MG63 (cell line): ENCODE results near the gene CACNA2D3. TPM values are rescaled to one million over a fixed set of nuclear protein-coding genes. Genes with fewer than 3 reads are reported as not detected.

ENCODE experiments used
- DNase-seq: peaks from one replicate; pipeline ENCODE4 v3.0.0-alpha.2; 2020
- H3K27me3 ChIP-seq: fragments of 250-450 bp; sonication (Bioruptor Pico); 2 replicates; pipeline ENCODE4 v1.5.1; 2020; ENCODE audit warnings: mild to moderate bottlenecking, moderate library complexity
- H3K36me3 ChIP-seq: fragments of 250-450 bp; sonication (Bioruptor Pico); 2 replicates; pipeline ENCODE4 v1.5.1; 2020; ENCODE audit warnings: mild to moderate bottlenecking, moderate library complexity
- H3K4me3 ChIP-seq: fragments of 250-450 bp; sonication (Bioruptor Pico); 2 replicates; pipeline ENCODE4 v1.5.1; 2020; ENCODE audit warnings: mild to moderate bottlenecking, moderate library complexity
- H3K9me3 ChIP-seq: fragments of 250-450 bp; sonication (Bioruptor Pico); 2 replicates; pipeline ENCODE4 v1.5.1; 2020; ENCODE audit warnings: mild to moderate bottlenecking, moderate library complexity
- total RNA-seq: library from RNA; depleted of rRNA; stranded (reverse); fragments of >200 nt; shearing (Covaris generic); gene quantifications from 2 replicates; pipeline ENCODE4 v1.2.3, GENCODE V29; 2014; ENCODE audit warnings: low replicate concordance

Gene CACNA2D3
- total RNA-seq, 1 experiment from 2014 or later = 2.0 TPM

- no peak overlapping the region; the same call in 1 of the 2 replicates for H3K4me3 ChIP-seq
- H3K36me3 ChIP-seq = no peaks in the 10 kb centered on the region
- DNase-seq = no peak
- peaks cover 7% of the 10 kb centered on the region for H3K27me3 ChIP-seq
- no peaks in the 10 kb centered on the region for H3K9me3 ChIP-seq
Measured at GRCh38 chr3:54123003-54123775, 837 bp downstream of the CACNA2D3 start.

- no peak for DNase-seq
- H3K27me3 ChIP-seq = peaks cover 7% of the 10 kb centered on the region
- H3K9me3 ChIP-seq = no peaks in the 10 kb centered on the region
- H3K4me3 ChIP-seq = no peak overlapping the region
- H3K36me3 ChIP-seq = no peaks in the 10 kb centered on the region
Measured at GRCh38 chr3:54123776-54124196, 1.4 kb downstream of the CACNA2D3 start.

- H3K4me3 ChIP-seq = no peak overlapping the region
- no peaks in the 10 kb centered on the region for H3K9me3 ChIP-seq
- H3K27me3 ChIP-seq = peaks cover 7% of the 10 kb centered on the region
- no peak for DNase-seq
- no peaks in the 10 kb centered on the region for H3K36me3 ChIP-seq
Measured at GRCh38 chr3:54125300-54125699, 2.9 kb downstream of the CACNA2D3 start.

GRCh38 chr3:54126551-54126950, 4.2 kb downstream of the CACNA2D3 start:
- H3K36me3 ChIP-seq = no peaks in the 10 kb centered on the region
- no peaks in the 10 kb centered on the region for H3K9me3 ChIP-seq
- no peak overlapping the region for H3K4me3 ChIP-seq
- H3K27me3 ChIP-seq = 0 out of 2 replicates have a peak, but pooled peaks cover 7% of the 10 kb centered on the region
- DNase-seq = no peak

- no peak for DNase-seq
- H3K27me3 ChIP-seq = 0 out of 2 replicates have a peak, but pooled peaks cover 7% of the 10 kb centered on the region
- no peak overlapping the region for H3K4me3 ChIP-seq
- H3K36me3 ChIP-seq = no peaks in the 10 kb centered on the region
- no peaks in the 10 kb centered on the region for H3K9me3 ChIP-seq
Measured at GRCh38 chr3:54127499-54128056, 5.2 kb downstream of the CACNA2D3 start.

DNA sequence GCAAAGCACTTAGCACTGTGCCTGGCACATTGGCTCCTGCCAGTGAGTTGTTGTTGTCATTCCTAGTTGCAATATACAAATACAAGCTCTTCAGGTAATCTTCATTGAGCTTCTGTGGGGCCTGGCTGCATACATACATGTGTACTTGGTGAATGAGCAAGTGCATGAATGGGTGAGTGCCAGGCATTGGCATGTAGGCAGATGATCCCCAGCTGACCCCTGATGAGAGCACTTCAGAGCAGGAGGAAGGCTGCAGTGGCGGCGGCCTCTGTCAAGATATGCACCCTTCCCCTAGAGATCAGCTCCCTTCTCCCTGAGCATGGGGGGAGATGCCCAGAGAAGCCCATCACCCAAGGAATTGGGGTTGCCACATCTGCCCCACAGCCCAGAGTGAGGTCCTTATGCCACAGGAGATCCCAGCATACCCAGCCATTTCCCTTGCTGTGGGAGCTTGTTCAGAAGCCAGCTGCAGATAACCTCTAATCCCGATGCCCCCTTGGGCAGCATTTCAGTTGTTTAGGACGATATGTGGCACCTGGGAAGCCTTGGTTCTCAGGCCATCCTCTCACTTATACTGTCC, 8.8 kb downstream of the CACNA2D3 start:
- Histone ChIP-seq H3K27me3 (no peaks in the 10 kb centered on the region), H3K4me3 (no peak overlapping the region), H3K9me3 (no peaks in the 10 kb centered on the region), H3K36me3 (no peaks in the 10 kb centered on the region)
- no peak for DNase-seq

DNA sequence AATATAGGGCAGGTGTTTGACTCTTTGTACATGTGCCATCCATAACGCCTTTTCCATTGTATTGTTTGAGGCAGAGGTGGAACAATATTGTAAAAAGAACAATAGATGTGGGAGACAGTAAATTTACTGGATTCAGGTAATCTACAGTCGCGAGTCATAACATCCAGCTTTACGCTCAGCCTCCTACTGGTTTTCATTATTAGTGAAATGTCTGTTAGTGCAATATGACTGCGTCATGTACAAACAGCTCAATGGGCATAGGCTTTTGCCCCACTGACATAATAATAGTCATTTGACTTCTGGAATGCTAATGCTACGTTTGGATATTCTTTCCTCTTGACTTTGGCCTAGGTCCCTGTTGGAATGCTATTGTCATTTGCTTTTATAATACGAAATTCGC, 9.5 kb downstream of the CACNA2D3 start:
- H3K27me3 ChIP-seq = no peaks in the 10 kb centered on the region
- no peaks in the 10 kb centered on the region for H3K9me3 ChIP-seq
- no peak overlapping the region for H3K4me3 ChIP-seq
- no peak for DNase-seq
- no peaks in the 10 kb centered on the region for H3K36me3 ChIP-seq

DNA sequence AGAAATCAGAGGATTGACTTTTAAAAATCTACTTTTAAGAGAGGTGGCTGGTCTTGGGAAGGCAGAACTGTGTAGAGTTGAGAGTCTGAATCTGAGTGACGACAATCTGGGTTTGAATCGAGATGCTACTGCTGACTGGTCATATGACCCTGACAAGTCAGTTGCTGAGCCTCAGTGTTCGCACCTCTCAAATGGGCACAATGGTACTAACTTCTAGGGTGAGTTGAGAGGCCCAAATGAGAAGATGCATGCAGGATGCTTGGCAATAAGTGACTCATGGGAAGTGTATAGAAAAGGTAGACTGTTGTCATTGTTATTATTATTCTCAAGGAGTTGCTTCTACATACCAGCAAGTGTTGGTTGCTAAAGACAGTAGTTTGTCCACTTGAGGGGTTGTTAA, 10.3 kb downstream of the CACNA2D3 start:
- Histone ChIP-seq H3K9me3 (no peaks in the 10 kb centered on the region), H3K36me3 (no peaks in the 10 kb centered on the region), H3K4me3 (no peak overlapping the region), H3K27me3 (no peaks in the 10 kb centered on the region)
- no peak for DNase-seq

- H3K9me3 ChIP-seq = no peaks in the 10 kb centered on the region
- no peak for DNase-seq
- H3K27me3 ChIP-seq = no peaks in the 10 kb centered on the region
- H3K36me3 ChIP-seq = no peaks in the 10 kb centered on the region
- no peak overlapping the region for H3K4me3 ChIP-seq
Measured at GRCh38 chr3:54133196-54133595, 10.8 kb downstream of the CACNA2D3 start.

DNA sequence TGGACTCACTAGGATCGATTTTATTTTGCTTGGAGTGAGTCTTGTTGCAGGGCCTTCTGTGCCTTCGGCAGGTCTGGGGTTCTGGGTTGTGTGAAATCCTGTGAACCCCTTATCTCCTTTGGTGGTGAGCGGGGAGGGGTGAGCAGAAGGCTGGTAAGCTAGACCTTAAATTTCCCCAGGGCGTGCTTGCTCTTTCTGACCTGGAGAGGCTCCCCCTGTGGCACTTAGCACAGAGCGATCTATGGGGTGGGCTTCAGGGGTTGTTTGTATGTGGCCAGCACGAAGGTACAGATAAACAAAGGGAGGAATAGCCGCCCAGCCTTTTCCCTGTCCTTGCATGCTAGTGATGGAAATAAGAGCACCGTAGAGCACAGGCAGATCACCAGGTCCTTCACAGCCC, 11.8 kb downstream of the CACNA2D3 start:
- no peak for DNase-seq
- Histone ChIP-seq H3K4me3 (no peak overlapping the region), H3K9me3 (no peaks in the 10 kb centered on the region), H3K27me3 (no peaks in the 10 kb centered on the region), H3K36me3 (no peaks in the 10 kb centered on the region)

DNA sequence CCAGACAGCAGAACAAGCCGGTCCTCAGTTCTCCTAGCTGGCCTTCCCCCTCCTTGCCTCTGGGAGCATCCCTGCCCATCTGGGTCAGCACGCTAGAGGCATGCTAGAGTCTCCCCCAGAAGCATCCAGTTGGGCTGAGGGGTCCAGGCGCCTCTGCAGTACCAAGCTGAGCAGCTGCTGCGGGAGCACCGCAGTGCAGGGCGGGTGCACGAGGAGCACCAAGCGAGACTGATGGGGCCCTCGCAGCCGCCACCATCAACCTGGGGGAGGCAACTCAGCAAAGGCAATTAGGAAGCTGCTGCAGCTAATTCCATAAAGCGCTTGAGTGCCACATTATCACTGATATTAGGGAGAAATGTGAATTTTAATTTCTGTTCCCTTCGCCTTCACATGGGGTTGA, 12.4 kb downstream of the CACNA2D3 start:
- Histone ChIP-seq H3K4me3 (no peak overlapping the region), H3K36me3 (no peaks in the 10 kb centered on the region), H3K9me3 (no peaks in the 10 kb centered on the region), H3K27me3 (no peaks in the 10 kb centered on the region)
- DNase-seq = no peak

DNA sequence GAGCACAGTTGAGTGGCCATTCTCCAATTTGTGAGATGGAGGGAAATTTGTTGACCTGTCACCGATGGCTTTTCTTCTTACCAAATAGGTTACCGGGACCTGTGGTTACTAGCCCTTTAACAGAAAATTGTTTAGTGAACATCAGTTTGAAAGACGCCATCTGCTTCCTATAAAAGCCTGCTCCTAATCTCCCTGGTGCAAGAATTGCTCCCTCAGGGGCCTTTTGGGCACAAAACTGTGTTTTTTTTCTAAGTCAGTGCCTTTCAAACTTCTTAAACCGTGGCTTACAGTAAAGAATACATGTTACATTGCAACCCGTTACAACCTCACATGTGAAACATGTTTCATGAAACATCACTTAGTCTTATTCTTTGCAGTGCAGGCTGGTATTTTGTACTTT, 15.0 kb downstream of the CACNA2D3 start:
- no peak for DNase-seq
- Histone ChIP-seq H3K36me3 (no peaks in the 10 kb centered on the region), H3K27me3 (no peaks in the 10 kb centered on the region), H3K9me3 (no peaks in the 10 kb centered on the region), H3K4me3 (no peak overlapping the region)

GRCh38 chr3:54138937-54139547, 16.7 kb downstream of the CACNA2D3 start:
- no peak for DNase-seq
- no peaks in the 10 kb centered on the region for H3K9me3 ChIP-seq
- H3K27me3 ChIP-seq = no peaks in the 10 kb centered on the region
- no peak overlapping the region for H3K4me3 ChIP-seq
- no peaks in the 10 kb centered on the region for H3K36me3 ChIP-seq

DNA sequence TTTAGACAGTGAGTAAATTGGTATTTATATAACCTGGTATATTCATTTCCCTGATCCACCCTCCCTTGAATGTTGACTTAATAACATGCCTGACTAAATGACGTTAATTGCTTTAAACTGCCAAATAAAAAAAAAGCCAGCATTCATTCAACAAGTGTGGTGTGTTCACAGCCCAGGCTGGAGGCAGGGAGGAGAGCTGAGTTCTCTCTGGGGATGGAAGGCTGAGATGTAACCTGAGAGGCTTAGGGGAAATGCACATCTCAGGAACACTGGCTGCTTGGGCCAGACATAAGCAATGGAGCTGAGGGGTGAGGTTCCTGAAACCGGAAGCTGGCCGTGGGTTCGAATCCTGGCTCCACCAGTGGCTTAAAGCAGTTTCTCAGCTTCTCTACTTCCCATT, 17.3 kb downstream of the CACNA2D3 start:
- Histone ChIP-seq H3K9me3 (no peaks in the 10 kb centered on the region), H3K36me3 (no peaks in the 10 kb centered on the region), H3K4me3 (no peak overlapping the region), H3K27me3 (no peaks in the 10 kb centered on the region)
- DNase-seq = no peak

- Histone ChIP-seq H3K36me3 (no peaks in the 10 kb centered on the region), H3K4me3 (no peak overlapping the region), H3K9me3 (no peaks in the 10 kb centered on the region), H3K27me3 (no peaks in the 10 kb centered on the region)
- DNase-seq = no peak
Measured at GRCh38 chr3:54144284-54144683, 21.9 kb downstream of the CACNA2D3 start.

- H3K4me3 ChIP-seq = no peak overlapping the region
- H3K36me3 ChIP-seq = no peaks in the 10 kb centered on the region
- peak; percentile 55 for DNase-seq
- no peaks in the 10 kb centered on the region for H3K9me3 ChIP-seq
- H3K27me3 ChIP-seq = no peaks in the 10 kb centered on the region
Measured at GRCh38 chr3:54146506-54147239, 24.3 kb downstream of the CACNA2D3 start.
